GM12878 (cell line): Measurements from ENCODE around the gene GADL1.

Experiments used
- CTCF ChIP-seq, 3 experiments: IDR thresholded peaks in 2 of 3; conservative IDR thresholded peaks in 1 of 3; 2 replicates each; pipeline ENCODE4 v1.5.1; 2011; ENCODE audit warnings: low read depth in 3 of 3, low read length in 3 of 3, mild to moderate bottlenecking in 3 of 3, control low read depth in 2 of 3, moderate library complexity in 2 of 3, inconsistent platforms in 1 of 3, mixed read lengths in 1 of 3; ENCODE audit not compliant: control insufficient read depth in 2 of 3, insufficient read depth in 1 of 3; ENCODE audit errors: extremely low read depth in 1 of 3
- NR2C2 ChIP-seq: IDR thresholded peaks from 2 replicates; pipeline ENCODE4 v1.6.1; 2011; ENCODE audit warnings: borderline replicate concordance, low read depth; ENCODE audit not compliant: control insufficient read depth, insufficient read length
- REST ChIP-seq: IDR thresholded peaks from 2 replicates; pipeline ENCODE4 v1.6.1; 2012; ENCODE audit warnings: mild to moderate bottlenecking, low read depth, low read length
- ZBTB11 ChIP-seq: fragments of 450-650 bp; formaldehyde crosslinking; IDR thresholded peaks from 2 replicates; pipeline ENCODE4 v1.5.0; 2022; ENCODE audit warnings: mild to moderate bottlenecking, missing genetic modification characterization

GRCh38 chr3:30693470-30694120 is 200.9 kb downstream of the GADL1 start:
- TF ChIP-seq CTCF (IDR thresholded peaks at IDR 0.05 in 2 of 3, conservative IDR thresholded peaks at IDR 0.05 in 1 of 3; ENCODE audit: control insufficient read depth in 2 of 3, extremely low read depth in 1 of 3, insufficient read depth in 1 of 3, low read depth in 3 of 3, low read length in 3 of 3) (peak; percentile 72 to 84 (median 79)), REST (no peak), ZBTB11 (CRISPR knock-in tag) (no peak), NR2C2 (no peak)
